DND-41 (cell line): Measurements from ENCODE around the gene PTGR1.
"Not testable (repeated sequence)": the region's sequence is repeated elsewhere in the genome, so short reads cannot be mapped to it uniquely, and the experiment has no call there.

ENCODE experiments used
- ATAC-seq: fragments of 200-7000 bp; cut with Tn5 transposase; 3 replicates; pipeline ENCODE4 v1.9.1; 2021; ENCODE audit warnings: low read depth; ENCODE audit not compliant: insufficient read depth
- DNase-seq: peaks from one replicate; pipeline ENCODE4 v3.0.0-alpha.2; 2020
- H2AFZ ChIP-seq: 2 replicates; pipeline ENCODE4 v1.6.0; 2012; ENCODE audit warnings: low read depth, low read length
- H3K27ac ChIP-seq: 2 replicates; pipeline ENCODE4 v1.5.1; 2012; ENCODE audit warnings: low read length, inconsistent platforms
- H3K27me3 ChIP-seq: fragments of 200-600 bp; sonication (generic); 2 replicates; pipeline ENCODE4 v1.6.0; 2012; ENCODE audit warnings: low read length, mild to moderate bottlenecking, inconsistent platforms; ENCODE audit not compliant: insufficient read depth, poor library complexity
- H3K36me3 ChIP-seq: 2 replicates; pipeline ENCODE4 v1.5.1; 2012; ENCODE audit warnings: low read length, inconsistent platforms; ENCODE audit not compliant: insufficient read depth
- H3K4me1 ChIP-seq: 2 replicates; pipeline ENCODE4 v1.5.1; 2012; ENCODE audit warnings: mild to moderate bottlenecking, low read length; ENCODE audit not compliant: insufficient read depth
- H3K4me2 ChIP-seq: 2 replicates; pipeline ENCODE4 v1.6.0; 2012; ENCODE audit warnings: mild to moderate bottlenecking, moderate library complexity, low read length, inconsistent platforms; ENCODE audit not compliant: insufficient read depth
- H3K4me3 ChIP-seq, 2 experiments: fragments of 200-600 bp in 1 of 2; shearing (Covaris generic) in 1 of 2; 2 replicates each; pipeline ENCODE4 v1.5.1; 2012 to 2016; ENCODE audit warnings: inconsistent platforms in 2 of 2, low read length in 2 of 2, mild to moderate bottlenecking in 2 of 2, low read depth in 1 of 2, moderate library complexity in 1 of 2
- H3K79me2 ChIP-seq: 2 replicates; pipeline ENCODE4 v1.6.0; 2012; ENCODE audit warnings: low read length, inconsistent platforms; ENCODE audit not compliant: insufficient read depth
- H3K9ac ChIP-seq: 2 replicates; pipeline ENCODE4 v1.6.0; 2012; ENCODE audit warnings: low read depth, mild to moderate bottlenecking, inconsistent platforms, low read length, moderate library complexity
- H3K9me3 ChIP-seq: 2 replicates; pipeline ENCODE4 v1.5.1; 2012; ENCODE audit warnings: low read length, moderate library complexity, mild to moderate bottlenecking, inconsistent platforms; ENCODE audit not compliant: insufficient read depth, severe bottlenecking
- H4K20me1 ChIP-seq: 2 replicates; pipeline ENCODE4 v1.6.0; 2012; ENCODE audit warnings: low read length; ENCODE audit not compliant: insufficient read depth
- CTCF ChIP-seq: IDR thresholded peaks from 2 replicates; pipeline ENCODE4 v1.5.1; 2012; ENCODE audit warnings: borderline replicate concordance, low read length, moderate library complexity, mild to moderate bottlenecking; ENCODE audit not compliant: poor library complexity, severe bottlenecking; ENCODE audit errors: extremely low read depth
- EZH2 ChIP-seq: IDR thresholded peaks from 3 replicates; pipeline ENCODE4 v1.6.1; 2012; ENCODE audit warnings: borderline replicate concordance, low read depth, mild to moderate bottlenecking, moderate library complexity, low read length, inconsistent platforms; ENCODE audit not compliant: severe bottlenecking

Gene PTGR1

GRCh38 chr9:111627260-111627963 is 28.0 kb upstream of the PTGR1 start:
- ATAC-seq (no peak), DNase-seq (no peak)
- no peak overlapping the region for H2AFZ ChIP-seq

GRCh38 chr9:111622626-111623025 is 23.2 kb upstream of the PTGR1 start:
- H3K36me3 ChIP-seq = no peaks in the 10 kb centered on the region
- no peak overlapping the region for H3K27ac ChIP-seq
- DNase-seq = no peak
- H2AFZ ChIP-seq = no peak overlapping the region
- no peaks in the 10 kb centered on the region for H3K4me1 ChIP-seq
- TF ChIP-seq EZH2 = no peak
- TF ChIP-seq CTCF = no peak
- no peak overlapping the region for H3K4me2 ChIP-seq
- H3K9ac ChIP-seq = no peak overlapping the region
- H3K4me3 ChIP-seq = no peak overlapping the region
- H4K20me1 ChIP-seq = no peaks in the 10 kb centered on the region
- H3K9me3 ChIP-seq = no peaks in the 10 kb centered on the region
- no peak for ATAC-seq
- H3K27me3 ChIP-seq = no peaks in the 10 kb centered on the region
- no peaks in the 10 kb centered on the region for H3K79me2 ChIP-seq

More at GRCh38 chr9:111627260-111627963, 28.0 kb upstream of the PTGR1 start:
- Histone ChIP-seq H3K27me3 (no peaks in the 10 kb centered on the region), H3K4me1 (peaks cover 13% of the 10 kb centered on the region), H3K79me2 (peaks cover 11% of the 10 kb centered on the region), H3K27ac (no peak overlapping the region), H4K20me1 (no peaks in the 10 kb centered on the region), H3K36me3 (no peaks in the 10 kb centered on the region; the same call in 1 of the 2 replicates), H3K4me3 (no peak overlapping the region), H3K4me2 (no peak overlapping the region), H3K9ac (no peak overlapping the region), H3K9me3 (no peaks in the 10 kb centered on the region)
- TF ChIP-seq CTCF (no peak), EZH2 (no peak)

- Histone ChIP-seq H4K20me1 (no peaks in the 10 kb centered on the region), H3K4me2 (no peak overlapping the region), H3K4me3 (no peak overlapping the region), H3K27ac (no peak overlapping the region), H3K79me2 (no peaks in the 10 kb centered on the region), H3K27me3 (no peaks in the 10 kb centered on the region), H3K4me1 (no peaks in the 10 kb centered on the region), H2AFZ (no peak overlapping the region), H3K36me3 (no peaks in the 10 kb centered on the region), H3K9me3 (no peaks in the 10 kb centered on the region), H3K9ac (no peak overlapping the region)
- DNase-seq = peak; percentile 8
- peak; percentile 68 for TF ChIP-seq CTCF
- TF ChIP-seq EZH2 = no peak
- ATAC-seq = peak; percentile 72; the same call in 2 of the 3 replicates
Observed at GRCh38 chr9:111621895-111622480, 22.5 kb upstream of the PTGR1 start.

GRCh38 chr9:111617349-111617748 is 17.9 kb upstream of the PTGR1 start:
- H2AFZ ChIP-seq, ATAC-seq, H3K4me3 ChIP-seq, H3K36me3 ChIP-seq, H4K20me1 ChIP-seq, H3K4me2 ChIP-seq, H3K79me2 ChIP-seq, H3K4me1 ChIP-seq, H3K9ac ChIP-seq, DNase-seq, H3K9me3 ChIP-seq, H3K27me3 ChIP-seq, H3K27ac ChIP-seq: not testable (repeated sequence)
